ENCODE data around the gene TENM3. TPM values are rescaled to one million over a fixed set of nuclear protein-coding genes. Genes with fewer than 3 reads are reported as not detected.

Gene TENM3
- total RNA-seq, 2 donors from 2014 or later = 39.5 to 51.9 TPM

DNA sequence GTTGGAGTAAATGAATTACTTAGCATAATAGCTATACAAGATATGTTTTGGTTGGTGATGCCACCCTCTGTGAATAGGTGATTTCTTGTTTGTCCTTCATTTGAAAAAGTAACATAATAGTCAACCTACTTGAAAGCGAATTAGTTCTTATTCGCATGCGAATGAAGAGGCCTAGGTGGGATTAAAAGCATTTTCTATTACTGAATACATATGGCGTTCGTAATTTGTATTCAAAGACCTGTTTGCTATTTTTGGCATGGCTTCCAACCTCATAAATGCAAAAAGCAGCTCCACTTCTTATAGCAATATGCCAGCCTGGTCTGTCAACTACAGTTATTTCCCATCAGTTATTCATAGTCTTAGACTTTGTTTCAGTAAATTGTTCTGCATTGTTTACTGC lies 261.3 kb downstream of the TENM3 start:
- Histone ChIP-seq H3K4me3 (ENCODE audit: low read length) (no peak overlapping the region), H3K9me3 (ENCODE audit: control insufficient read depth, low read length) (no peaks in the 10 kb centered on the region), H3K9ac (ENCODE audit: extremely low read depth, low read length, poor library complexity, severe bottlenecking) (no peak overlapping the region), H3K4me1 (ENCODE audit: control insufficient read depth, insufficient read depth, low read length) (no peaks in the 10 kb centered on the region), H3K27ac (ENCODE audit: low read depth, low read length) (no peak overlapping the region), H3K27me3 (ENCODE audit: control insufficient read depth, insufficient read depth, low read length, poor library complexity, severe bottlenecking) (no peaks in the 10 kb centered on the region), H3K36me3 (ENCODE audit: control insufficient read depth, insufficient read depth, low read length) (no peaks in the 10 kb centered on the region)
- 88 to 90% methylated on average over 5 of the region's 5 CpGs for WGBS, 2 experiments (ENCODE audit: insufficient coverage in 1 of 2, insufficient read length in 1 of 2)
- Mint-ChIP-seq H3K36me3 (ENCODE audit: low read depth) (no peaks in the 10 kb centered on the region), H3K4me1 (peaks cover 13% of the 10 kb centered on the region), H3K9me3 (no peaks in the 10 kb centered on the region), H3K27me3 (ENCODE audit: insufficient read depth) (no peaks in the 10 kb centered on the region), H3K27ac (no peak overlapping the region), H3K4me3 (no peak overlapping the region)
- no peak for DNase-seq
- TF ChIP-seq, protein P1, sequence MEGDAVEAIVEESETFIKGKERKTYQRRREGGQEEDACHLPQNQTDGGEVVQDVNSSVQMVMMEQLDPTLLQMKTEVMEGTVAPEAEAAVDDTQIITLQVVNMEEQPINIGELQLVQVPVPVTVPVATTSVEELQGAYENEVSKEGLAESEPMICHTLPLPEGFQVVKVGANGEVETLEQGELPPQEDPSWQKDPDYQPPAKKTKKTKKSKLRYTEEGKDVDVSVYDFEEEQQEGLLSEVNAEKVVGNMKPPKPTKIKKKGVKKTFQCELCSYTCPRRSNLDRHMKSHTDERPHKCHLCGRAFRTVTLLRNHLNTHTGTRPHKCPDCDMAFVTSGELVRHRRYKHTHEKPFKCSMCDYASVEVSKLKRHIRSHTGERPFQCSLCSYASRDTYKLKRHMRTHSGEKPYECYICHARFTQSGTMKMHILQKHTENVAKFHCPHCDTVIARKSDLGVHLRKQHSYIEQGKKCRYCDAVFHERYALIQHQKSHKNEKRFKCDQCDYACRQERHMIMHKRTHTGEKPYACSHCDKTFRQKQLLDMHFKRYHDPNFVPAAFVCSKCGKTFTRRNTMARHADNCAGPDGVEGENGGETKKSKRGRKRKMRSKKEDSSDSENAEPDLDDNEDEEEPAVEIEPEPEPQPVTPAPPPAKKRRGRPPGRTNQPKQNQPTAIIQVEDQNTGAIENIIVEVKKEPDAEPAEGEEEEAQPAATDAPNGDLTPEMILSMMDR (conservative IDR thresholded peaks at IDR 0.05) = no peak

DNA sequence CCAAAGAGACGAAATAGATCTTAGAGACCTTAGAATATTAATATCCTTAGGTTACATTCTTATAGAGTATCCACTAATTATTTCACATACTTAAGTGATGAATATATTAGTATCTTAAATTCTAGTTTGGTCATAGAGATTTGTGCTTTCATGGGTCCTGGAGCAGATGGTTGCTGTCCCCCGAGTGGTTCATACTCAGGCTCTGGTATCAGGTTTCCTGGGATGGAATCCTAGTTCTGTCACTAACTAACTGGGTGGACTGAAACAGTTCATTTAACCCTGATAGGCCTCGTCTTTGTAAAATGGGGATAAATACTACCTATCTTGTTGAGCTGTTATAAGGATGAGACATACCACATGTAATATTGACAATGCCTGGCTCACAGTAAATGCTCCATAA lies 264.6 kb downstream of the TENM3 start:
- no peaks in the 10 kb centered on the region for H3K9me3 ChIP-seq (ENCODE audit: control insufficient read depth, low read length)
- no peak overlapping the region for H3K4me3 ChIP-seq (ENCODE audit: low read length)
- H3K27me3 ChIP-seq (ENCODE audit: control insufficient read depth, insufficient read depth, low read length, poor library complexity, severe bottlenecking) = no peaks in the 10 kb centered on the region
- 86% methylated on average over 2 of the region's 3 CpGs; no CpG with 5 or more reads in 1 of the 2 experiments for WGBS, 2 experiments (ENCODE audit: insufficient coverage in 1 of 2, insufficient read length in 1 of 2)
- H3K27ac ChIP-seq (ENCODE audit: low read depth, low read length) = no peak overlapping the region
- no peaks in the 10 kb centered on the region for H3K27me3 Mint-ChIP-seq (ENCODE audit: insufficient read depth)
- peaks cover 13% of the 10 kb centered on the region for H3K4me1 Mint-ChIP-seq
- TF ChIP-seq, protein P1 (conservative IDR thresholded peaks at IDR 0.05) = no peak
- no peaks in the 10 kb centered on the region for H3K9me3 Mint-ChIP-seq
- DNase-seq = no peak
- H3K9ac ChIP-seq (ENCODE audit: extremely low read depth, low read length, poor library complexity, severe bottlenecking) = no peak overlapping the region
- H3K36me3 Mint-ChIP-seq (ENCODE audit: low read depth) = no peaks in the 10 kb centered on the region
- no peak overlapping the region for H3K27ac Mint-ChIP-seq
- no peak overlapping the region for H3K4me3 Mint-ChIP-seq
- H3K36me3 ChIP-seq (ENCODE audit: control insufficient read depth, insufficient read depth, low read length) = no peaks in the 10 kb centered on the region
- no peaks in the 10 kb centered on the region for H3K4me1 ChIP-seq (ENCODE audit: control insufficient read depth, insufficient read depth, low read length)

DNA sequence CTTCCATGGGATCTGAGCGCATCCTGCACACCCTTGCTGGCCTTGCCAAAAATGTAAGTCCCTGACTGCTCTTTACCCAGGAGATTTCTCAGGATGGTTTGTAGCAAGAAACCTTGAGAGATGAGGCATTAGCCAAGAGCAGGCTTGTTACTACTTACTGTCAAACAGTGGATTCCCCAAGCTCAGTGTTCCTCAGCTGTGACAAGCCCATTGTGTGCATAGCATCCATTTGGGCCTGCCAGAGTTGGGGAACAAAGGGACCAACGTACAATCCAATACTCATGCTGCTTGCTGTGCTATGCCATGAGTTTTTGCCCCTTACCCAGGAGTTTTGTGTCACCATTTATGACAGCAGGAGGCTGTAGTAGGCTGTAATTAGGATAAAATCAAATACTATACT lies 267.6 kb downstream of the TENM3 start:
- Histone ChIP-seq H3K4me1 (ENCODE audit: control insufficient read depth, insufficient read depth, low read length) (no peaks in the 10 kb centered on the region), H3K36me3 (ENCODE audit: control insufficient read depth, insufficient read depth, low read length) (peaks cover 3% of the 10 kb centered on the region), H3K9me3 (ENCODE audit: control insufficient read depth, low read length) (peaks cover 3% of the 10 kb centered on the region), H3K4me3 (ENCODE audit: low read length) (no peak overlapping the region), H3K27me3 (ENCODE audit: control insufficient read depth, insufficient read depth, low read length, poor library complexity, severe bottlenecking) (no peaks in the 10 kb centered on the region), H3K27ac (ENCODE audit: low read depth, low read length) (no peak overlapping the region), H3K9ac (ENCODE audit: extremely low read depth, low read length, poor library complexity, severe bottlenecking) (no peak overlapping the region)
- TF ChIP-seq, protein P1 (conservative IDR thresholded peaks at IDR 0.05) = no peak
- Mint-ChIP-seq H3K36me3 (ENCODE audit: low read depth) (peaks cover 2% of the 10 kb centered on the region), H3K27ac (no peak overlapping the region), H3K4me3 (no peak overlapping the region), H3K27me3 (ENCODE audit: insufficient read depth) (no peaks in the 10 kb centered on the region), H3K9me3 (peaks cover 2% of the 10 kb centered on the region), H3K4me1 (peaks cover 6% of the 10 kb centered on the region)
- WGBS, 2 experiments (ENCODE audit: insufficient coverage in 1 of 2, insufficient read length in 1 of 2) = 71 to 90% methylated on average over 2 of the region's 2 CpGs
- DNase-seq = no peak

All from endodermal cell (in vitro differentiated cells).